ELR (cell line): Measurements from ENCODE around the gene ANKRD10.

ENCODE experiments used
- DNase-seq: peaks from one replicate; pipeline ENCODE4 v3.0.0-alpha.2; 2015; ENCODE audit warnings: low read depth

Gene ANKRD10

GRCh38 chr13:110885966-110886869, 28.7 kb downstream of the ANKRD10 start:
- no peak for DNase-seq

GRCh38 chr13:110885516-110885915, 29.4 kb downstream of the ANKRD10 start:
- no peak for DNase-seq

GRCh38 chr13:110884517-110884916, 30.4 kb downstream of the ANKRD10 start:
- no peak for DNase-seq

- DNase-seq = no peak
Observed at GRCh38 chr13:110883542-110883941, 31.3 kb downstream of the ANKRD10 start.

GRCh38 chr13:110882972-110883371, 31.9 kb downstream of the ANKRD10 start:
- DNase-seq = peak; percentile 52

- DNase-seq = no peak
Observed at GRCh38 chr13:110881839-110882627, 32.8 kb downstream of the ANKRD10 start.

GRCh38 chr13:110880627-110881026, 34.2 kb downstream of the ANKRD10 start:
- DNase-seq = no peak

- DNase-seq = no peak
Observed at GRCh38 chr13:110879482-110879881, 35.4 kb downstream of the ANKRD10 start.

GRCh38 chr13:110877737-110878258, 37.1 kb downstream of the ANKRD10 start:
- DNase-seq = no peak

GRCh38 chr13:110876609-110877008, 38.3 kb downstream of the ANKRD10 start:
- DNase-seq = no peak

- DNase-seq = no peak
Observed at GRCh38 chr13:110875241-110875640, 39.6 kb downstream of the ANKRD10 start.

GRCh38 chr13:110874508-110874960, 40.3 kb downstream of the ANKRD10 start:
- peak; percentile 83 for DNase-seq

GRCh38 chr13:110873639-110874507, 41.0 kb downstream of the ANKRD10 start:
- DNase-seq = no peak

- DNase-seq = no peak
Observed at GRCh38 chr13:110872768-110873638, 41.9 kb downstream of the ANKRD10 start.

GRCh38 chr13:110872034-110872767, 42.7 kb downstream of the ANKRD10 start:
- peak; percentile 43 for DNase-seq

- DNase-seq = peak; percentile 100
Observed at GRCh38 chr13:110869805-110870706, 44.8 kb downstream of the ANKRD10 start.

- peak; percentile 40 for DNase-seq
Observed at GRCh38 chr13:110869231-110869804, 45.6 kb downstream of the ANKRD10 start.

- DNase-seq = no peak
Observed at GRCh38 chr13:110868720-110869119, 46.1 kb downstream of the ANKRD10 start.

- no peak for DNase-seq
Observed at GRCh38 chr13:110867380-110867779, 47.5 kb downstream of the ANKRD10 start.
